ENCODE results near the gene ENTREP3.
"Not testable (repeated sequence)": the region's sequence is repeated elsewhere in the genome, so short reads cannot be mapped to it uniquely, and the experiment has no call there.

GRCh38 chr1:155214702-155215101, 40.6 kb downstream of the ENTREP3 start:
- not testable (repeated sequence) for TF ChIP-seq POLR2A (IDR thresholded peaks at IDR 0.05); CTCF (IDR thresholded peaks at IDR 0.05 in 8 of 11, conservative IDR thresholded peaks at IDR 0.05 in 3 of 11); POLR2AphosphoS5 (IDR thresholded peaks at IDR 0.05)
